SK-N-MC (cell line): ENCODE measurements around the gene PTPN21.

Experiments
- DNase-seq: peaks from one replicate; pipeline ENCODE4 v3.0.0-alpha.2; 2011; ENCODE audit warnings: low read depth, low spot score
- H3K27ac ChIP-seq: fragments of 200-600 bp; sonication (generic); 2 replicates; pipeline ENCODE4 v1.5.1; 2016; ENCODE audit warnings: mixed run types
- H3K36me3 ChIP-seq: fragments of 200-600 bp; sonication (generic); 2 replicates; pipeline ENCODE4 v1.6.1; 2017; ENCODE audit warnings: antibody characterized with exemption, low read length, mixed read lengths; ENCODE audit not compliant: insufficient read depth
- H3K4me3 ChIP-seq: fragments of 200-600 bp; sonication (generic); 2 replicates; pipeline ENCODE4 v1.5.1; 2016
- H3K9ac ChIP-seq: fragments of 200-600 bp; sonication (generic); 2 replicates; pipeline ENCODE4 v1.8.0; 2017; ENCODE audit warnings: mixed run types, mixed read lengths; ENCODE audit not compliant: insufficient read length
- H3K9me3 ChIP-seq: fragments of 200-600 bp; sonication (generic); 2 replicates; pipeline ENCODE4 v1.6.1; 2017; ENCODE audit warnings: low read depth, mild to moderate bottlenecking, antibody characterized with exemption, low read length, moderate library complexity, mixed read lengths
- EZH2 ChIP-seq: fragments of 200-600 bp; sonication (generic); IDR thresholded peaks from one replicate; pipeline ENCODE4 v1.6.1; 2017; ENCODE audit warnings: antibody characterized with exemption
- FOXP2 ChIP-seq: optimal IDR thresholded peaks from 2 replicates; pipeline ENCODE3; 2011; ENCODE audit warnings: mild to moderate bottlenecking, moderate library complexity; ENCODE audit not compliant: insufficient read depth; ENCODE audit errors: extremely low read length, control extremely low read depth
- POLR2AphosphoS5 ChIP-seq: IDR thresholded peaks from 2 replicates; pipeline ENCODE4 v1.6.1; 2012; ENCODE audit warnings: mild to moderate bottlenecking, low read depth, low read length, borderline replicate concordance

Gene PTPN21

DNA sequence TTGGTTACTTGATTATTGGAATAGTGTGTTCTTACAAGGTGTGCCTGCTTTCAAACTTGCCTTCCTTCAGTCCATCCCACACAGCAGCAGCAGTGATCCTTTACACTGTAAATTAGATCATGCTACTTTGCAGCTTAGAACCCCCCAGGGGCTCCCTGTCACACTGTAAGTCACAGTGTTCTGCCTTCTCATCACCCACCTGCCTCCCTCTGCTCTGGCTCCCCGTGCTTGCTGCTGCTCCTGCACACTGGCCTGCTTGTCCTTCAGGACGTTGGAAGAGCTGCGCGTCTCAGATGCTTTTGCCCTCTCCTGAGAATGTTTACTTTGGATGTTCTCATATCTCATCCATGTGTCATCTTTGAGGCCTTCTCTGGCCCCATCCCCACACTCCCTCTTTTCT is 35.4 kb upstream of the PTPN21 start:
- no peak for DNase-seq
- TF ChIP-seq EZH2 (no peak), FOXP2 (no peak), POLR2AphosphoS5 (no peak)
- Histone ChIP-seq H3K9ac (no peak overlapping the region), H3K36me3 (peaks cover 83% of the 10 kb centered on the region), H3K27ac (no peak overlapping the region), H3K4me3 (no peak overlapping the region), H3K9me3 (no peaks in the 10 kb centered on the region)

DNA sequence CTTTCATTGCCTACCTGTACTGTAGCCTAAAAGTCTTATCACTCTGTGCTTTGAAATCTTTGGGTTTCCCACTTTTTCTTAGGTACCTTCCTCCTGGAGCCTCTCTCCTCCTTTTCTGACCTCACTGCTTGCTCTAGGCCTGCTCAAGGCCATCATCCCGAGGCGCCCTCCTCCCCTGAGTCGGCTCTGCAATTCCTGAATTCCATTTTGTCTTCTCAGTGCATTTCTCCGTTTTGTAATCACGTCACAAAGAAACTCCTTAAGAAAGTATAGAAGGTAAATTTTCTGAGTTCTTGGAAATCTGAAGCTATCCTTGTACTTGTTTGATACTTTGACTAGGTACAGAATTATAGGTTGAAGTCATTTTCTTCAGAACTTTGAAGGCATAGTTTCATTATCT is 33.3 kb upstream of the PTPN21 start:
- no peaks in the 10 kb centered on the region for H3K9me3 ChIP-seq
- H3K27ac ChIP-seq: no peak overlapping the region
- H3K4me3 ChIP-seq: no peak overlapping the region
- no peak overlapping the region for H3K9ac ChIP-seq
- H3K36me3 ChIP-seq: peaks cover 83% of the 10 kb centered on the region
- TF ChIP-seq EZH2 (no peak), POLR2AphosphoS5 (no peak), FOXP2 (no peak)
- DNase-seq: no peak

DNA sequence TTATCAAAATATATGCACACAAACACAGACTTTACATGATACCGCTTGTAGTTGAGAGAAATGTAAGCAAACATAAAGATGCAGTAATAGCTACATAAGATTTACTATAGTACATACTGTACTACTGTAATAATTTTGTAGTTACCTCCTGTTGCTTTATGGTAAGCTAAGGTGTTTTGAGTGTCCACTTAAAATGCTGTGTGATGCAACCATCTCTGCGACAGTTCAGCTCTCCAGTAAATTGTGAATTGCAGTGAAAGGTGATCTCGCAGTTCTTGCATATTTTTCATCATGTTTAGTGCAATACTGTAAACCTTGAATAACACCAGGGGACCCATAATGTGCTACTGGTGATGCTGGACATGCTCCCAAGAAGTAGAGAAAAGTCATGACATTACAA is 29.6 kb upstream of the PTPN21 start:
- Histone ChIP-seq H3K36me3 (peaks cover 89% of the 10 kb centered on the region), H3K27ac (no peak overlapping the region), H3K9me3 (no peaks in the 10 kb centered on the region), H3K9ac (no peak overlapping the region), H3K4me3 (no peak overlapping the region)
- TF ChIP-seq FOXP2: no peak
- TF ChIP-seq EZH2: no peak
- TF ChIP-seq POLR2AphosphoS5: no peak
- DNase-seq: no peak

DNA sequence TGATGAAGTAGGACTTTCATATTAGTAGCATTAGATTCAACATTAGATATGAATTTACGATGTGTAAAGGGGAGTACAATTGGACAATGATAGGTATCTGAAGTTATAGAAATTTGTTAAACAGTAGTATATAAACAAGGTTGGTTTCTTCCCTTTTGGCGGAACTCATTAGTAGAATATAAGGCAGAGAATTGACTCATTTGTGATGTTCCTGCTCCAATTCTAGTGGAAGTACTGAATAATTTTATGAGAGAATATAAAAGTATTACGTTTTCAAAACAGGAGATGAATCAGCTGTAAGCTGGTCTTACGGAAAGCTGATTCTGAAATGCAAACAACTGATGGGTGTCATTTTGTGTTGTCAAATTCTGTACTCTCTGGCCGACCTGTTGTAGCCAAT is 21.4 kb upstream of the PTPN21 start:
- no peak for DNase-seq
- H3K4me3 ChIP-seq: no peak overlapping the region
- H3K27ac ChIP-seq: no peak overlapping the region
- H3K9me3 ChIP-seq: no peaks in the 10 kb centered on the region
- H3K36me3 ChIP-seq: peaks cover 93% of the 10 kb centered on the region
- no peak overlapping the region for H3K9ac ChIP-seq
- TF ChIP-seq EZH2: no peak
- no peak for TF ChIP-seq FOXP2
- no peak for TF ChIP-seq POLR2AphosphoS5

GRCh38 chr14:88572117-88572516 is 17.3 kb upstream of the PTPN21 start:
- Histone ChIP-seq H3K9ac (no peak overlapping the region), H3K4me3 (no peak overlapping the region), H3K36me3 (peaks cover 91% of the 10 kb centered on the region), H3K9me3 (no peaks in the 10 kb centered on the region), H3K27ac (no peak overlapping the region)
- DNase-seq: no peak
- no peak for TF ChIP-seq POLR2AphosphoS5
- no peak for TF ChIP-seq FOXP2
- no peak for TF ChIP-seq EZH2

GRCh38 chr14:88568196-88568595 is 13.4 kb upstream of the PTPN21 start:
- H3K27ac ChIP-seq: no peak overlapping the region
- no peaks in the 10 kb centered on the region for H3K9me3 ChIP-seq
- TF ChIP-seq EZH2 (no peak), FOXP2 (no peak), POLR2AphosphoS5 (no peak)
- no peak overlapping the region for H3K4me3 ChIP-seq
- peaks cover 75% of the 10 kb centered on the region for H3K36me3 ChIP-seq
- no peak for DNase-seq
- no peak overlapping the region for H3K9ac ChIP-seq

GRCh38 chr14:88565427-88565826 is 10.6 kb upstream of the PTPN21 start:
- no peak for DNase-seq
- TF ChIP-seq POLR2AphosphoS5 (no peak), FOXP2 (no peak), EZH2 (no peak)
- H3K9me3 ChIP-seq: no peaks in the 10 kb centered on the region
- H3K4me3 ChIP-seq: no peak overlapping the region
- H3K27ac ChIP-seq: no peak overlapping the region
- H3K9ac ChIP-seq: no peak overlapping the region
- H3K36me3 ChIP-seq: peaks cover 53% of the 10 kb centered on the region

GRCh38 chr14:88563845-88564244 is 9.0 kb upstream of the PTPN21 start:
- Histone ChIP-seq H3K4me3 (peak overlapping the region; percentile 92), H3K36me3 (peaks cover 37% of the 10 kb centered on the region), H3K27ac (0 out of 2 replicates have a peak overlapping the region, but pooled peaks have one; percentile 21), H3K9me3 (no peaks in the 10 kb centered on the region), H3K9ac (peak overlapping the region; percentile 87)
- TF ChIP-seq POLR2AphosphoS5: no peak
- TF ChIP-seq EZH2: no peak
- TF ChIP-seq FOXP2: no peak
- no peak for DNase-seq
